HG02759 (cell line): ENCODE results near the gene ARSA.
"Not testable (repeated sequence)": the region's sequence is repeated elsewhere in the genome, so short reads cannot be mapped to it uniquely, and the experiment has no call there.

ENCODE experiments used
- ATAC-seq: cut with Tn5 transposase; IDR thresholded peaks from one replicate; pipeline ENCODE4 v1.9.1; 2021; ENCODE audit warnings: mild to moderate bottlenecking, moderate library complexity; ENCODE audit not compliant: unreplicated experiment

ARSA gene

GRCh38 chr22:50624347-50625130 is 3.4 kb downstream of the ARSA start:
- no peak for ATAC-seq

- no peak for ATAC-seq
Observed at GRCh38 chr22:50622723-50623327, 5.1 kb downstream of the ARSA start.

GRCh38 chr22:50621948-50622722 is 5.8 kb downstream of the ARSA start:
- ATAC-seq = no peak

DNA sequence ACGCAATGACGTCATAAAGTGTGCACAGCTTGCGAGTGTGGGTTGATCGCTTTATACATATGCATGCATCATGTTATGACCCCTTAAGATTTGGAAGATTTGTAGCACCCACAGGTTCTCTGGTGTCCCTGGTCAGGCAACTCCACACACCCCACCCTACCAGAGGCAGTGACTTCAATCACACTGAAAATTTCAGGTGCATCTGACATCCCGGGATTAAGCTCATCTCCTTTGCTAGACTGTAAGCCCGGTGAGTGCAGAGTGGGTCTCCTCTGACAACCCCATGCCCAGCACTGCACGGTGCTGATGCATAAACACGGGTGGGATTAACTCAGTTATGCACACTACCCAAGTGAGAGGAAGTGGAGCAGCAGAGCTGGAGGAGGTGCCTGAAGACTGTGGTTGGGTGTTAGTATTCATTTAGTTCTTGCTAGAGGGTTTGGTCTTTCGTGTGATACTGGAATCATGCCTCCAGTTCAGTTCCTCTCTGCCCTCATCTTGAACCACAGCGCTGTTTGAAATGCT is 6.5 kb downstream of the ARSA start:
- ATAC-seq = peak; percentile 41

DNA sequence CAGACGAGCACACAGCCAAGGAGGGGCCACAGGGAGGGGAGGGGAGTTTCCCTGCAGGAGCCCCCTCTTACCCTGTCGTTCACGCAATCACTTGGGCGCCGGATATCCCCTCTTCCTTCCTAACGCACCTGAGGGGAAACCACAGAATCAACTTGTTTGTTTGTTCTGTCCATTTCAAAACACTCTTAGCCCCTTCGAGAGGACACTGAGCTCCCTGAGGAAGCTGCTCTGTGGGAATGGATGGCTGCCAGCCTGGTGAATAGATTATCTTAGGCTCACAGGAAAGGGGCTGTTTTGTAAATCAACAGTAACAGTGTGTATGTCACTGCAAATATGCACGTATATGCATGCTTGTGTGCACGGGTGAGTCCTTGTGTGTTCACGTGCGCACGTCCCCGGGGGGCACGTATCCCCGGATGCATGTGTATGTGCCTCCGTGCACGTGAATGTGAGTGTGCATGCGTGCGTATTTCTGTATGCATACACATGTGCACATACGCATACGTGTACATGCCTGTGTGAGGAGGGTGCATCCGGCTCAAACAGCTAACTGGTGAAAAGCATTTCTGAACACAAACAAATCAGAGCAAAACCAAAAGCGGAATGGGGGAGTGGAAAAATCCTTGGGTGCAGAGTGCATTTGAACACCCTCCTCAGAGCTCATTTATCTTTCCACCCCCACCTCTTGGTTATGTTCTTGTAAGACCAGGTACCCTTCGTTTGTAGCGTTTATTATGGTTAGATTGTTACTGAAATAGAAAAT is 7.2 kb downstream of the ARSA start:
- peak; percentile 64 for ATAC-seq

DNA sequence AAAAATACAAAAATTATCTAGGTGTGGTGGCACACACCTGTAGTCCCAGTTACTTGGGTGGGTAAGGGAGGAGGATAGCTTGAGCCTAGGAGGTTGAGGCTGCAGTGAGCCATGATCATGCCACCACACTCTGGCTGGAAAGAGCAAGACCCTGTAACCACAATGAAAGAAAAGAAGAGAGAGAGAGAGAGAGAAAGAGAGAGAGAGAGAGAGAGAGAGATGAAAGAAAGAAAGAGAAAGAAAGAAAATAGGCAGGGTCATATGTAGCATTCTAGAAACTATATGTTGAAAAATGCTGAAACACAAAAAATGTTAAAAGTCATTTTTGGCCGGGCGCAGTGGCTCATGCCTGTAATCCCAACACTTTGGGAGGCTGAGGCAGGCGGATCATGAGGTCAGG is 13.7 kb downstream of the ARSA start:
- ATAC-seq = not testable (repeated sequence)

DNA sequence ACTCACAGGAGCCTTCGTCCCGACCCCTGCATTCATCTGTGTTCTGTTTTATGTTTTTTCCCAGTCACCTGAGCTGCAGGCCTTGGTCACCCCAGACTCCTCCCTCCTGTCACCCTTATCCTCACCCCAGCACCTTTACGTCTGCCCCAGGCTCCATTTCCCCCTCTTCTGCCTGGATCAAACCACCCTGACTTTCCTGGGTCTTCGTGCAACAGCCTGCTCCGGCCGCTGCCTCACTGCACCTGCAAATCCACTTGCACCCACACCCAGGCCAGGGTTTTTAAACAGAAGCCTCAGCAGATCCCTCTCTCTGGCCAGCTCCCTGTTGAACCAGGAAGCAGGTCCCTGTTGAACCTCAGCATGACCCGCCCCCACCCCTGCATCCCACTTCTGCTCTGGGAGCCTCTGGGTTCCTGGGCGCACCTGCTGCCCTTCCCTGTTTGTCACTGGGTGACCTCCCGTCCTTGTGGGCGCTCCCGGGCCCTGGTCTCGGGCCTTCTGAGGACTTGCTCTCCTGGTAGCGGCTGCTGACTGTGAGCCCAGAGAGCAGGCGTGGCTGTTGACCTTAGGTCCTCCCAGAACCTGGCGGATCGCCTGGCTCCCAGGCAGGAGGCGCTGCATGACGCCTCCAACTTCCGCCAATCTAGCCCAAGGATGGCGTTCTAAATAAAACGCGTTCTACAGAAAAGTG is 14.5 kb downstream of the ARSA start:
- ATAC-seq = no peak

- no peak for ATAC-seq
Observed at GRCh38 chr22:50612528-50613221, 15.3 kb downstream of the ARSA start.

DNA sequence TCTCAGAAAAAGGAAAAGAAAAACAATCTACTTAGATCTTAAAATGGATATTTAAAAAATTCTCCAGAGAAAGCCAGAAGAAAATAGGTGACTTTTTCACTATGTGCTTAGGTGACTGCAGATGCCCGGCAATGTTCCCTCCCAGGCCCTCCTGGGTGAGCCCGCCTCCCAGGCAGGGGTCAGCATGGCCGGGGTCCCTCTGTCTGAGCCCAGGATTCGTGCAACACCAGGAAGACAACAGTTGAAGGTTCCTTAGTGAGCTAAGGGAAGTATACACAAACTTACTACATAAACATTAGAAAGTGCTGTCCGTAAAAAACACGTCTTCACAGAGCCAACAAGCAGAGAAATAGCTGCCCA is 15.8 kb downstream of the ARSA start:
- ATAC-seq = no peak

DNA sequence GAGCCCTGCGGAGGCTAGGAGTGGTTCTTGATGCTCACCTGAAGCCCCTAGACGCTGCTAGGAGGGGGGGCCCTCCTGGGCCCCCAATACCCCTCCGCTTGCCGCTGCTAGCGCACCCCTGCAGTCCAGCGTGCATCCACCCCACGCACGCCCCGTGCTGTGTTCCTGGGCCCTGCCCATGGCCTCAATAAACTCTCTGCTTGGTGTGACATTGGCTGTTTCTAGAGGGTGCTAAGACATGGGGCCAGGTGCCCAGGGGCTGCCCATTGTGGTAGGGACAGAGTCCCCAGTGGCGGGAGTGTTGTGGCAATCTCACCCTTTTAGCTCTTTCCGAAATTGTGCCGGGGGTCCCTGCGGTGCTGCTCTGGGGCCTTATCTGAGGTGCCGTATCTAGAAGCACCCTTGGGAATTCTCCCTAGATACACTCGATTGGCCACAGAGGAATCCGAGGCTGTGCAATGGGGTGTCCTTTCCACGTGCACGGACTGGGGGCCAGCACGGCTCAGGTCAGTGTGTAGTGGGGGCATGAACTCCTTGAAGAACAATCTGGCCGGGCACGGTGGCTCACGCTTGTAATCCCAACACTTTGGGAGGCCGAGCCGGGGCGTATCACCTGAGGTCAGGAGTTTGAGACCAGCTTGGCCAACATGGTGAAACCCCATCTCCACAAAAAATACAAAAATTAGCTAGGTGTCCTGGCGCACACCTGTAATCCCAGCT is 16.5 kb downstream of the ARSA start:
- no peak for ATAC-seq

DNA sequence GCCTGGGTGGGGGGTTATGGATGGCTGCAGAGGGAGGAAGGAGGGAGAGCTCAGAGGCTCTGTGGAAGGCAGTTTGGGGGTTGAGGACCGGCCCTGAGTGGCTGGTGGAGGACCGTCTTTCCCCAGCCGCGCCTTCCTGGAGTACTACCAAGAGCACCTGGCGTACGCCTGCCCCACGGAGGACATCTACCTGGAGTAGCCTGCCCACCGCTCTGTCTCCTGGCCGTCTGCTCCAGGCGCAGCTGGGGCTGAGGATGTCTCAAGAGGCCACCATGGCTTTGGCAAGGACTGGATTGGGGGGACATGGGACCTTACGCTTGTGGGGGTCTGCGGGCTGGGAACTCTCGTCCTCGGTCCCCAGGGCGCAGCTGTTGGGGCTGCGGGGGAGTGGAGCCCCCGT is 17.4 kb downstream of the ARSA start:
- no peak for ATAC-seq

DNA sequence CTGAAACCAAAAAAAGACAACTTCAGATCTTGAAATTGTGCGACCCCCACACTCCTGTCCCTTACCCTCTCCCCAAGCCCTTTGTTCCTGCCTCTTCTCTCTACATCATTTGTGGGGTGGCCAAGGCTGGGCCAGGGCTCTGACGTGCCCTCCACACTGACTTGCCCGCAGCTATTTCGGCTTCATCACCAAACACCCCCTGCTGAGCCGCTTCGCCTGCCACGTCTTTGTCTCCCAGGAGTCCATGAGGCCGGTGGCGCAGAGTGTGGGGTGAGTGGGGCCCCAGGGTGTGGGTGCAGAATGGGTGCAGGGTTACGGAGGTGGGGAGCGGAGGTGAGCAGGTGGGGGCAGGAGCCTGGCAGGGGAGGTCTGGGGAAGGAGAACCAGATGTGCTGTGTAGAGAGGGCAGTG is 17.9 kb downstream of the ARSA start:
- ATAC-seq = no peak

GRCh38 chr22:50609599-50609998 is 18.4 kb downstream of the ARSA start:
- no peak for ATAC-seq

DNA sequence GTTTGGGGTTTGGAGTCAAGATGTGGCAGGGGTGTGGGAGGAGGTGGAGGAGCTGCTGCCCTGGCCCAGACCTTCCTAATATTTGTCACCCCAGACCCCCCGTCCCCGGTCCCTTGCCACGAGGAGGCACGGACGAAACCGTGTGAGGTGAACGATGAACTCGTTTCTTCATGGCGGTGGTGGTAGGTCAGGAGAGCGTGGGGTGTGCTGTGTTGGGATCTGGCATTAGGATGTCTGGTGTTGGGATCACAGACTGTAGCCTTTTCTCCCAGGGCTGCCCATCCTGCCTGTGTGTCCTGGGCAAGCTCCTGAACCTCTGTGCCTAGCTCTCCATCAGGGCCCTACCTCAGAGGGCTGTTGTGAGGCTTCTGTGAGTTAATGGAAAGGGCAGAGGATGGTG is 19.0 kb downstream of the ARSA start:
- ATAC-seq = no peak

DNA sequence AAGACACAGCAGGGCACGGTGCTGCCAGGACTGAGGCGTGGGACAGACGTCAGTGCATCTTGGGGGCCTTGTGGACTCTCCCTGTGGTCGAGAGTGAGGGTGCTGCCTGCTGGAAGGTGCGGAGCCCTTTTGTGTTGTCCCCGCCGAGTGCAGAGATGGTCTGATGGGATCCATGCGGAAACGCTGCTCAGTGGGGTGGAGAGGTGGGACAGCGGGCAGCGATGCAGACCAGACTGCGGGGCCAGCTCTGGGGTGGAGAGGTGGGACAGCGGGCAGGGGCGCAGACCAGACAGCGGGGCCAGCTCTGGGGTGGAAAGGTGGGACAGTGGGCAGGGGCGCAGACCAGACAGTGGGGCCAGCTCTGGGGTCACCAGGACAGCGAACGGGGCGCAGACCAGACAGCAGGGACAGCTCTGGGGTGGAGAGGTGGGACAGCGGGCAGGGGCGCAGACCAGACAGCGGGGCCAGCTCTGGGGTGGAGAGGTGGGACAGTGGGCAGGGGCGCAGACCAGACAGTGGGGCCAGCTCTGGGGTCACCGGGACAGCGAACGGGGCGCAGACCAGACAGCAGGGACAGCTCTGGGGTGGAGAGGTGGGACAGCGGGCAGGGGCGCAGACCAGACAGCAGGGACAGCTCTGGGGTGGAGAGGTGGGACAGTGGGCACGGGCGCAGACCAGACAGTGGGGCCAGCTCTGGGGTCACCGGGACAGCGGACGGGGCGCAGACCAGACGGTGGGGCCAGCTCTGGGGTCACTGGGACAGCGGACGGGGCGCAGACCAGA is 19.7 kb downstream of the ARSA start:
- not testable (repeated sequence) for ATAC-seq

GRCh38 chr22:50607659-50608020 is 20.3 kb downstream of the ARSA start:
- ATAC-seq = no peak

GRCh38 chr22:50606946-50607658 is 20.9 kb downstream of the ARSA start:
- ATAC-seq = no peak
